ENCODE measurements around the gene PDLIM7.

PDLIM7 gene

GRCh38 chr5:177458912-177459350 is 38.5 kb downstream of the PDLIM7 start:
- DNase-seq, result peak in 23 of 58 donors; percentile 17 to 72 (median 38)

DNA sequence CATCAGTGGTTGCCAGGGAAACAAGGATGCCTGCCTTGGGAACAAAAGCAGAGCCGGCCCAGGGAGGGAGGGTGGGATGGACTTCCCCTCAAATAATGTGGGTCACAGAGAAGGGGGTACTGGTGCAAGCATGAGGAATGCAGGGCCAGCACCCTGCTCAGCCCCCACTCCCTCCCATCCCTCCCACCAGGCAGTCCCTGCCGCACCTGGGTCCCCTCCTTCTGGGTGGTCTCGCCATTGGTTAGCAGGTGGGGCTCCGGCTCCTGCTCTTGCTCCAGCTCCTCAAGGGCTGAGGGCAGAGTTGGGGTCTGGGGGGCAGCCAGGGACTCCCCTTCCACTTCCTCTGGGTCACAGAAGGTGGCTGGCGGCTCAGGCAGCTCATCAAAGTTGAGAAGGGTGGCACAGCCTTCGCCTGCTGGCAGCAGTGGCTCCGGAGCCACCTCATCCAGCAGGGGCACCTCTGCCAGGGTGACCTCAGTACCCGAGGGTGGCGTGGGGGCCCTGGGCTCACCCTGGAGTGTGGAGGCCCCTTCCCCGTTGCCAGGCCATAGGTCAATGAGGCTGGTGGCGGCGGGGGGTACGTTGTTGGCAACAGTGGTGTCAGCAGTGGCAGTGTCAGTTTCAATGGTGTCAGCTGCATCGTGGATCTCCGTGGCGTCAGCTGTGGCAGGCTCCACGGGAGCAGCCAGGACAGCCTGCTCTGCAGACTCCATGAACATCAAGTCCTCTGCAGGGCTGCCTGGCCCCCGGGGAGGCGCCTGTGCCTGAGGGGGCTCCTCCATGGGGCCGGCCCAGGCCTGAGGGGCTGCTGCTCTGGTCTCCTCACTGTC is 39.3 kb downstream of the PDLIM7 start:
- peak in 1 of 58 donors; percentile 32 for DNase-seq

- peak in 55 of 58 donors; percentile 23 to 95 (median 79) for DNase-seq
Observed at GRCh38 chr5:177456976-177457851, 40.2 kb downstream of the PDLIM7 start.

DNA sequence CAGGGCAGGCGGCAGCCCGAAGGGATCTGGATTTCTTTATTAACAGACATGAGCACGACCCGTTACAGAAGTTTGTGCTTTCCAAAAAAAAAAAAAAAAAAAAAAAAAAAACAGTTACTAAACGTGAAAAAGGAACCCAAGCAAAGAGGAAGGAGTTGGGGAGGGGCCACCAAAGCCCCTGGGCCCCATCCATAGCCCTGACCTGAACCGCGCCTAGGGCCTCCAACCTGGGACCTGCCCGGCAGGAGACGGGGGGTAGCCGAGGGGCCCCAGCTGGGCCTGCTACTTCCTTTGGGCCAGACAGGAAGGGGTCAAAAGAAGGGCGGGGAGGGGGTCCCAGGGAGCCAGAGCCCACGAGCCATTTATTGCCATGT is 40.8 kb downstream of the PDLIM7 start:
- DNase-seq, result no peak

- DNase-seq, result peak in 55 of 58 donors; percentile 22 to 90 (median 74)
Observed at GRCh38 chr5:177455661-177456590, 41.5 kb downstream of the PDLIM7 start.

DNA sequence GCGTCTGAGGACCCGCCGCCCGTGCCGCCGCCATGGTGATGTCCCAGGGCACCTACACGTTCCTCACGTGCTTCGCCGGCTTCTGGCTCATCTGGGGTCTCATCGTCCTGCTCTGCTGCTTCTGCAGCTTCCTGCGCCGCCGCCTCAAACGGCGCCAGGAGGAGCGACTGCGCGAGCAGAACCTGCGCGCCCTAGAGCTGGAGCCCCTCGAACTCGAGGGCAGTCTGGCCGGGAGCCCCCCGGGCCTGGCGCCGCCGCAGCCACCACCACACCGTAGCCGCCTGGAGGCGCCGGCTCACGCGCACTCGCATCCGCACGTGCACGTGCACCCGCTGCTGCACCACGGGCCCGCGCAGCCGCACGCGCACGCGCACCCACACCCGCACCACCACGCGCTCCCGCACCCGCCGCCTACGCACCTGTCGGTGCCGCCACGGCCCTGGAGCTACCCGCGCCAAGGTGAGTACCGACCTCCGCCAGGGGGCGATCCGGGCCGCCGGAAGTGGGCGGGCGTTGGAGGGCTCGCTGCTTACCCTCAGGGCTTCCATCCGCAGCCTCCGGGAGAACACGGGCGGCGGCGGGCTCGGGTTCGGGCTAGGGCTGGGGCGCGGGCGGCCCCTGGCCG is 42.3 kb downstream of the PDLIM7 start:
- DNase-seq, result peak in 46 of 58 donors; percentile 16 to 79 (median 56)

- peak in 57 of 58 donors; percentile 40 to 93 (median 79) for DNase-seq
Observed at GRCh38 chr5:177454397-177455035, 42.9 kb downstream of the PDLIM7 start.

- peak in 27 of 58 donors; percentile 18 to 77 (median 56) for DNase-seq
Observed at GRCh38 chr5:177453852-177454396, 43.5 kb downstream of the PDLIM7 start.

DNA sequence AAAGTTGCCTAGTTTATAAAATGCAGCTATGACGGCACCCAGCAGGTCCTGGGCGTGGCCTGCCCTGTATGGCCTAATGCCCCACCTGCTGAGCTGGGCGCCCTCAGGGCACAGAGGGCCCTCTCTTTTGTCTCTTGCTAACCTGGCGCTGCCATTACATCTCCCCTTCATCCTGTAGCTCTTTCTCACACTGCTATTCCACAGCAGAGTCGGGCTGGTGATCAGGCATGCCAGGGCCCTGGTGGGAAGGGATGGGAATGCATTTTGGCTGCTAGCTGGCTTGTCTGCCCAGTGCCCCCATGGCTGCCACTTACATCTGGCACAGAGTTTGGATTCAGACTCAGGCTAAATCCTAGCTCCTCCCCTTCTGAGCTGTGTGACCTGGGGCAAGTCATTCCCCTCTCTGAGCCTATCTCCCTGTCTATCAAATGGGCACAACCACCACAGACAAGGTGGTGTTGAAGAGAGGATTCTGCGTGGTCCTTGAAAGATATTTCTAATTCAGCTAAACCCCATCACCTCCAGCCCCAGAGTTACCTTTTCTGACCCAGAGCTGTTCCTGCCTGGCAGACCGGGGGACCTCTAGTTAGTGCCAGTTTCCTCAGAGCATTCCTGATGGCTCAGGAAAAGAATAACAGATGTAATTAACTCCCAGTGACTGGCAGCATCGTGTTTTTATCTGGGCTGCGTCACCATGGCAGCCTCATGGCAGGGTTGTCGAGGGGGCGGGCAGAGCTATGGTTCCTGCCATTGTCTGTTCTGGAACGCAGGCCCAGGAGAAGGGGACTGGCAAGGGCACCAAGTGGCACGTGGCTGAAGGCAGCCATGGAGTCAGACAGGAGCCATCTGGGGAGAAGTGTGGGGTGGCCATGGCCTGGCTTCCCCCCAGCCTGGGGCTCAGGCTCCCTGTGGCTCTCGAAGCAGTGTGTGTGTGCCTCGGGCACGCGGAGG is 44.4 kb downstream of the PDLIM7 start:
- DNase-seq, result peak in 50 of 58 donors; percentile 13 to 78 (median 48)

DNA sequence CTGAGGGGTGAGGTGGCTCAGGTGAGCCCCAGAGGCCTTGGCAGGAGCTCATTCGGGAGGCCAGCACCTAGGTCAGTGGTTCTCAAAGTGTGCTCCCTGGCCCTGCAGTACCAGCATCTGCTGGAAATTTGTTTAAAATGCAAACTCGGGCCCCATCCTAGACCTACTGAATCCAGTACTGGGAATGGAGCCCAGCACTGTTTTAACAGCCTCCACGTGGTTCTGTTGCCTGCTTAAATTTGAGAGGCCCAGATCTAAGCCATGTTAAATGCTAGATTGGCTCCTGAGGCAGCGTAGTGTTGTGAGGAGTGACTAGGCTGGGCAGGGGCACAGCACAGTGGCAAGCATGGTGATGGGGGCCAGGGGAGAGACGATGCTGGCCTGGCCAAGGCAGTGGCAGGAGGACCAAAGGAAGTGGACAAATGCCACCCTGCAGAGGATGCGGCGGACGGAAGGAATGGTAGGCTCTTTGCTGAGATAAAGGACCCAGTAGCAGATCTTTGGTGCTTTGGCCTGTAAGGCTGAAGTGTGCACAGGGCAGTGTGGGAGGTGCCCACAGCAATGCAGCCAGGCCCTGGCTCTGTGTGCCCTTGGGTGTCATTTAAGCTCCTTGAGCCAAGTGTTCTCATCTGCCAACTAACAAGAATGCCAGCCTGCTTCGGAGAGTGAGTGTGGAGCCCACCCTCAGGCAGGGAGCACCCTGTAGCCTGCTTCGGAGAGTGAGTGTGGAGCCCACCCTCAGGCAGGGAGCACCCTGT is 46.6 kb downstream of the PDLIM7 start:
- DNase-seq, result peak in 31 of 58 donors; percentile 13 to 69 (median 35)

- DNase-seq, result no peak
Observed at GRCh38 chr5:177449140-177450061, 48.0 kb downstream of the PDLIM7 start.

- DNase-seq, result no peak
Observed at GRCh38 chr5:177448244-177448950, 49.0 kb downstream of the PDLIM7 start.

GRCh38 chr5:177447611-177448243 is 49.7 kb downstream of the PDLIM7 start:
- DNase-seq, result peak in 57 of 58 donors; percentile 27 to 95 (median 80)

GRCh38 chr5:177447066-177447610 is 50.3 kb downstream of the PDLIM7 start:
- peak in 52 of 58 donors; percentile 41 to 85 (median 73) for DNase-seq
